HG03520 (cell line): ENCODE measurements around the gene CREB3L2.
"Not testable (repeated sequence)": the region's sequence is repeated elsewhere in the genome, so short reads cannot be mapped to it uniquely, and the experiment has no call there.

Experiments used
- ATAC-seq: cut with Tn5 transposase; IDR thresholded peaks from one replicate; pipeline ENCODE4 v1.9.1; 2021; ENCODE audit warnings: mild to moderate bottlenecking, moderate library complexity; ENCODE audit not compliant: unreplicated experiment

Gene CREB3L2

GRCh38 chr7:137970253-137970975, 31.5 kb downstream of the CREB3L2 start:
- no peak for ATAC-seq

- ATAC-seq, result no peak
These were observed 32.1 kb downstream of the CREB3L2 start for GRCh38 chr7:137969828-137970227.

- ATAC-seq, result no peak
These were observed 33.0 kb downstream of the CREB3L2 start for GRCh38 chr7:137968890-137969289.

GRCh38 chr7:137968339-137968738, 33.5 kb downstream of the CREB3L2 start:
- ATAC-seq, result not testable (repeated sequence)

GRCh38 chr7:137967143-137968018, 34.5 kb downstream of the CREB3L2 start:
- no peak for ATAC-seq

- no peak for ATAC-seq
These were observed 35.2 kb downstream of the CREB3L2 start for GRCh38 chr7:137966641-137967142.

- no peak for ATAC-seq
These were observed 35.8 kb downstream of the CREB3L2 start for GRCh38 chr7:137965942-137966640.

- no peak for ATAC-seq
These were observed 36.9 kb downstream of the CREB3L2 start for GRCh38 chr7:137964824-137965545.

GRCh38 chr7:137962875-137963507, 38.9 kb downstream of the CREB3L2 start:
- ATAC-seq, result no peak

GRCh38 chr7:137962491-137962874, 39.4 kb downstream of the CREB3L2 start:
- no peak for ATAC-seq

GRCh38 chr7:137961200-137962177, 40.4 kb downstream of the CREB3L2 start:
- ATAC-seq, result peak; percentile 72

- no peak for ATAC-seq
These were observed 41.9 kb downstream of the CREB3L2 start for GRCh38 chr7:137960020-137960419.

GRCh38 chr7:137958470-137959431, 43.1 kb downstream of the CREB3L2 start:
- no peak for ATAC-seq

GRCh38 chr7:137957887-137958286, 44.0 kb downstream of the CREB3L2 start:
- ATAC-seq, result no peak

GRCh38 chr7:137956591-137956990, 45.3 kb downstream of the CREB3L2 start:
- ATAC-seq, result no peak

GRCh38 chr7:137956183-137956582, 45.7 kb downstream of the CREB3L2 start:
- ATAC-seq, result no peak

- ATAC-seq, result no peak
These were observed 47.3 kb downstream of the CREB3L2 start for GRCh38 chr7:137954614-137955013.
